GM18907 (cell line): ENCODE measurements around the gene ZNF212.

Experiments used
- ATAC-seq: cut with Tn5 transposase; IDR thresholded peaks from one replicate; pipeline ENCODE4 v1.9.1; 2021; ENCODE audit warnings: mild to moderate bottlenecking, moderate library complexity; ENCODE audit not compliant: unreplicated experiment

The ZNF212 gene

GRCh38 chr7:149239345-149240143 is at the start of gene ZNF212:
ZNF212 (plus strand) TSS chr7:149239651; CDS start chr7:149239779, 128 bp downstream.
- ATAC-seq = peak; percentile 100

DNA sequence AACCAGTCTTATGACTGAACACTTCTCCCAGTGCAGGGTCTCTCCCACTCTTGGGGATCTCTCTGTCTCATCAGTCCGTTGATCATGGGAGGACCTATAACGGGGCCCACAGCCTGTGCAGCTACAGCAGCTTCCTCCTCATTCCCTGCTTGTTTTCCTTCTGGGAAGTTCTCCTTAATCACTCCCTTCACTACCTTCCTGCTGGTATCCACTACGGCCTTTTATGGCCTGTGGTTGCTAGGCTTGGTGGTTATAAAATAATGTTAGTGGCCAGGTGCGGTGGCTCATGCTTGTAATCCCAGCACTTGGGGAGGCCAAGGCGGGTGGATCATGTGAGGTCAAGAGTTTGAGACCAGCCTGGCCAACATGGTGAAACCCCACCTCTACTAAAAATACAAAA is 47.6 kb upstream of the ZNF212 start:
- no peak for ATAC-seq

DNA sequence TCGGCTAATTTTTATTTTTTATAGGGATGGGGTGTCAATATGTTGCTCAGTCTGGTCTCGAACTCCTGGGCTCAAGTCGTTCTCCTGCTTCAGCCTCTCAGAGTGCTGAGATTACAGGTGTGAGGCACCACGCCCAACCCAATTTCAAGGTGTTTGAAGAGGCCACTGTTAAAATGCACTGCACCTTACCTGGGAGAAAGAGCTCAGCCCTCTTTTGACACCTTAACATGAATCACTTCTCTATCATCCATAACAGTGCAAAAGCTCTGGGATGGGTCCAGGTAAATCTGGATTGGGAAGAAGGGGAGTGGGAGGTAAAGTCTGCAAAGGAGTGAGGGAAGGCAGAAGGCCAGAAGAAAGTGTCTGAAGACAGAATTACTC is 44.7 kb upstream of the ZNF212 start:
- ATAC-seq = no peak

- peak; percentile 96 for ATAC-seq
Observed at GRCh38 chr7:149195180-149196150, 44.0 kb upstream of the ZNF212 start, which contains the start of gene ZNF282. ZNF282 (plus strand) TSS chr7:149195546; CDS start chr7:149195590, 44 bp downstream.

- ATAC-seq = peak; percentile 16
Observed at GRCh38 chr7:149196151-149196704, 43.2 kb upstream of the ZNF212 start.

DNA sequence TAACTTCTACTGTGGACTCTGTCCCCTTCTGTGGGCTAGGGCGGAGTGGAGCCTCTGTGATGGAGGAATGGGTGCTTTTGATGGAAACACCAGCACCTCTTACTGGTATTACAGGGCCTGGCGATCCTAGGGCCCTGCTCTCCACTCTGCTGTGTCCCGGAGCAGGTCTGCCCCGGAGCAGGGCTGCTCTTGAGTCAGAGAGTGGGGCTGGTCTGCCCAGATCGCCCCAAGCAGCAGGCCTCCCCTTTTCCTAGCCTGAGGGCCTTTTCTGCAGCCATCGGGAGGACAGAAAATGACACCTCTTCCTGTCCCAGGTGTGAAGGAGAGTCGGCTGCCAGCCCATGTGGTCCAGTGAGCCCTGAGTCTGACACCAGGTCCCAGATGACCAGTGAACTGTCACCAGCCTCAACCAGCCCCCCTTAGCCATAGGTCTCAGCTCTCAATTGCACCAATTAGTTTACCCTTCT is 42.7 kb upstream of the ZNF212 start:
- peak; percentile 13 for ATAC-seq

DNA sequence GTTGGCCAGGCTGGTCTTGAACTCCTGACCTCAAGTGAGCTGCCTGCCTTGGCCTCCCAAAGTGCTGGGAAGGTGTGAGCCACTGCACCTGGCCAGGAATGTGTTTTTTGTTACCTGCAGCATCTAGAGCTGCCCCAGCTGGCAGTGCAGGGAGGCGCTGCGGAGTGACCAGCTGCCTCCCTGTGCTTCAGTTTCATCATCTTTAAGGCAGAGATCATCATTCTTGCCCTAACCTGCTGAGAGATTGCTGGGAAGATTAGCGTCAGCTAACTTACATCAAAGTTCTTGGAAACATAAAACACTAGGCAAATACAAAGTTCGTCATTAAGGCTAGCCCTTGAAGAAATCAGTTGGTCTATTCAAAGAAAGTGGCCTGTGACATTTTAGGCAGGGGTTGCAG is 41.8 kb upstream of the ZNF212 start:
- no peak for ATAC-seq

DNA sequence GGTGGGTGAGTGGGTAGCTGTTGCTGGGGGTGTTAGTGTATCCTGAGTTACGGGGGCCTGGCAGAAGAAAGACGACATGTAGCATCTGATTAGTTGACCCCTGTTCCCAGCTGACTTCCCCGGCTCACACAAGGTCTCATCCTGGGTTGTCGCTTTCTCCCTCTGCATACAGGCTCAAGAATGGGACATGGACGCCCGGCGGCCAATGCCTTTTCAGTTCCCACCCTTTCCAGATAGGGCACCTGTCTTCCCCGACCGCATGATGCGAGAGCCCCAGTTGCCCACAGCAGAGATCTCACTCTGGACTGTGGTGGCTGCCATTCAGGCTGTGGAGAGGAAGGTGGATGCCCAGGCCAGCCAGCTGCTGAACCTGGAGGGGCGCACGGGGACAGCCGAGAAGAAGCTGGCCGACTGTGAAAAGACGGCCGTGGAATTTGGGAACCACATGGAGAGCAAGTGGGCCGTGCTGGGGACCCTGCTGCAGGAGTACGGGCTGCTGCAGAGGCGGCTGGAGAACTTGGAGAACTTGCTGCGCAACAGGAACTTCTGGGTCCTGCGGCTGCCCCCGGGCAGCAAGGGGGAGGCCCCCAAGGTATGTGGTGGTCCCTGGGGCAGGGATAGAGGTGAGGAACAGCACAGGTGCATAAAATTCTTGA is 41.2 kb upstream of the ZNF212 start:
- ATAC-seq = no peak

DNA sequence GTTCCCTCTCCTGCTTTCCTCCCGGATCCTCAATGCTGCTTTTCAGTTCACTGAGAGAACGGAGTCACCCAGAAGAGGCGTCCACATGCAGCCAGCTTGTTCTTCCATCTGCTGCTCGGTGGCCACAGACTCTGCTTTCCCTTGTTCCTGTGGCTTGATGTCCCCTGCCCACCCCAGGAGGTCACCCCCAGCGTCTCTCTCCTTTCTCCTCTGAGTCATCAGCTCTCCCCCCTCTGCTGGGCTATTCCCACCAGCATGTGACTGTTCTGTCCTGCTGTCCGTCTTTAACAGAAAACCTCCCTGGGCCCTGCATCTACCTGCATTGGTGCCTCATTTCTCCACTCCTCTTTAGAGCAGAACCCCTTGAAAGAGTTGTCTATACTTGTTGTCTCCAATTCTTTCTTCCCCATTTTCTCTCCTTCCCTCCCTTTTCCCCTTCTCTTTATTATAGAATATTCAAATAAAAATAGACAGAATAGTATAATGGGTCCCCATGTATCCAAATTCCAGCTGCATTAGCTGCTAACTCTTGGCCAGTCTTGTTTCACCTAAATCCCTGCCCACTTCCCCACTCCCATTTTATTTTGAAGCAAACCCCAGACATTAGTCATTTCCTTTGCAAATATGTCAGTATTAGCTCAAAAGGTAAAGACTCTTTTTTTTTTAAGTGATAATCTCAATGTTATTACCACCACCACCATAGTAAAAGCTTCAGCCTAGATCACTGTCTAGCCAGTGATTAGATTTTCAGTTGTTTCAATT is 40.0 kb upstream of the ZNF212 start:
- no peak for ATAC-seq

DNA sequence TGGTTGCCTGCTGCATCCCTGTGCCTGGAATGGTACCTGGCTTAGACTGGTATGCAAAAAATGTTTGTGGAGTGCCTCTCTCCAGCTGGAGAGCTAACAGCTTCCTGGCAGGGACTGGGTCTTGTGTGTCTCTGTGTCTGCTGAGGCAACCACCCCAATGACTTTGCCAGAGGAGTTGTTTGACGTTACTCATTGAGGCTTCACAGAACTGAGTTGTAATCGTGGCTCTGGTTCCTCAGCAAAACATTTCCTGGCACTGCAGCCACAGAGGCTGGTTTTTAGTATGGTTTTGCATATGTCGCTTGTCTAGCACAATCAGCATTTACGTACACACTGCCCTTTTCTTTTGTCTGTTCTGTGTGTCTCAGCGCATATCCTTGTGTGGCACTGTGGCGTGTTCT is 36.6 kb upstream of the ZNF212 start:
- ATAC-seq = no peak

DNA sequence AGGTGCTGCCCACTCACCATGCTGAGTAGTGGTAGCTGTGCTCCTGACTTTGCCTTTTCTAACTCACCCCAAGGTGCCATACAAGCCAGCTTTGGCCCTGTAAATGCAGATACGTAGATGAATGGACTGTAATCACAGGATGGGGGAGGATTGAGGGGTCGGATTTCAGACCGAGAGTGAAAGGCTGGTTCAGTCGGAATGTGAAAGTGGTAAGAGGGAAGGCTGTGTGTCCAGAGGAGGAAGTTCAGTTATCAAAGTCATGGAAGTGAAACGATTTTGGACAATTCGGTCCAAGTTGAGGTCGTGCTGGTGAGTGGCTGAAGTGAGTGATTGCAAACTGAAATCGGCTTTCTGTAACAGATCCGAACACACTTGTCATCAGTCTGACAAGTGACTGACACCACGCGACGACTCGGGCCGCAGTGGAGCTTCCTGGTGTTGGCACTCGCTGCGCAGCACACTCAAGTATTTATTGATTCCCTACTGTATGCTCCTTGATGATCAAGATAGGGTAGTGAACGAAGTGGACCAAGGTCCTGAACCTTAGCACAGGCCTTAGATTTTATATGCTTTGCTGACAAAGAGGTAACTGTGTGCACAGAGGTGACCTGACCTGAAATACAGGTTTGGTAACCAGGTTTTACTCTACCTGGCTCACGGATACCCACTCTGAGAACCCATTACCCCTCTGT is 33.6 kb upstream of the ZNF212 start:
- ATAC-seq = no peak

- ATAC-seq = no peak
Observed at GRCh38 chr7:149207324-149208035, 32.0 kb upstream of the ZNF212 start.

DNA sequence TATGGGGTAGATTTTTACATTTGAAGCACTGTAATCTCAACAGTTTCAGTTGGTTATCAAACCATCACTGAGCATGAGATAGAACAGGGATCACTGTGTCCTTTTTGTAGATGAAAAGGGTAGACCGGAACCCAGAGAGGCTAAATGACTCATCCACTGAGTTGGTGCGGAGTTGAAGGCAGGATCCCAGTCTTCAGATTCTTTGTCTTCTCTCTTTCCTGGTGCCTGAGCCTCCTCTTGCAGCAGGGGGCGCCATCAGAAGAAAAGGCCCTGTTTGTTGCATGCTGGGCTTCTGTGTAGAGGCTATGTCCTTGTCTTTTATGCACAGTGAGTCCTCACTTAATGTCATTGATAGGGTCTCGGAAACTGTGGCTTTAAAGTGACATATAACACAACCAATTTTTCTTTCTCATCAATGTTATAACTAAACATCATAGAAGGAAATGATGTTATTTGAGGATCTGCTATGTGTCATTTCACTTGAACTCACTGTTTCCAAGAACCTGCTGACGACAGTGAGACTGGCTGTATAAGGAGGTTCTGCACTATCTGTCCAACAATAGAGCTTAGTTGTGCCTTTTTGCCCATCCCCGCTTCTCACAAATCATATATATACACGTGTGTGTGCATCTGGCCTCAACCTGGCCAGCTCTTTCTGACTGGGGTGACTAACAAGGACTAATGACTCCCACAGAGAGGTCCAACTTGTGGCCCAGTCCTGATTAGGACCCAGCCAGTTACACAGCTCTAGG is 29.8 kb upstream of the ZNF212 start:
- no peak for ATAC-seq

- no peak for ATAC-seq
Observed at GRCh38 chr7:149210551-149210950, 28.9 kb upstream of the ZNF212 start.

- no peak for ATAC-seq
Observed at GRCh38 chr7:149214020-149214720, 25.3 kb upstream of the ZNF212 start.

- ATAC-seq = no peak
Observed at GRCh38 chr7:149216402-149216801, 23.0 kb upstream of the ZNF212 start.

GRCh38 chr7:149217570-149217969 is 21.9 kb upstream of the ZNF212 start:
- ATAC-seq = no peak
